ENCODE measurements around the gene C16orf54. TPM values are rescaled to one million over a fixed set of nuclear protein-coding genes. Genes with fewer than 3 reads are reported as not detected.
"Not testable (repeated sequence)": the region's sequence is repeated elsewhere in the genome, so short reads cannot be mapped to it uniquely, and the experiment has no call there.

The C16orf54 gene
- total RNA-seq, 2 experiments from 2014 or later: 64.3 to 68.0 TPM

GRCh38 chr16:29747947-29748759, 2.4 kb upstream of the C16orf54 start:
- Mint-ChIP-seq H3K27me3 (ENCODE audit: low read depth) (no peaks in the 10 kb centered on the region), H3K36me3 (ENCODE audit: low read depth) (peaks cover 40% of the 10 kb centered on the region), H3K4me1 (ENCODE audit: low read depth) (peaks cover 41% of the 10 kb centered on the region), H3K9me3 (ENCODE audit: insufficient read depth) (no peaks in the 10 kb centered on the region), H3K4me3 (no peak overlapping the region), H3K27ac (no peak overlapping the region)
- CTCF ChIA-PET: interaction anchor here (1.5 to 3.9 kb wide), 2 partner anchors 9 to 37 kb away, joined by 10 to 16 read pairs; no protein-coding TSS in a partner anchor
- DNase-seq: no peak
- POLR2A ChIA-PET: interaction anchor here (0.9 kb wide), 1 partner anchor 42 kb away, joined by 3 read pairs; no protein-coding TSS in a partner anchor
- ATAC-seq: no peak

- Mint-ChIP-seq H3K4me1 (ENCODE audit: low read depth) (peaks cover 54% of the 10 kb centered on the region), H3K27ac (peak overlapping the region; percentile 96), H3K36me3 (ENCODE audit: low read depth) (peaks cover 55% of the 10 kb centered on the region), H3K4me3 (peak overlapping the region; percentile 99)
- POLR2A ChIA-PET: interaction anchor here (0.6 to 3.0 kb wide), 5 partner anchors 8 to 67 kb away, joined by 3 to 27 read pairs (median 3); partner anchors contain the start of gene KIF22
- not testable (repeated sequence) for H3K27me3 Mint-ChIP-seq (ENCODE audit: low read depth); DNase-seq; H3K9me3 Mint-ChIP-seq (ENCODE audit: insufficient read depth); ATAC-seq
- CTCF ChIA-PET: interaction anchor here (0.7 to 2.1 kb wide), 6 partner anchors 8 to 46 kb away, joined by 3 to 9 read pairs (median 4); partner anchors contain the start of gene KIF22
These were observed 728 bp upstream of the C16orf54 start for GRCh38 chr16:29746518-29746917.

- H3K27ac Mint-ChIP-seq: peak overlapping the region; percentile 96
- H3K4me1 Mint-ChIP-seq (ENCODE audit: low read depth): peaks cover 66% of the 10 kb centered on the region
- no peaks in the 10 kb centered on the region for H3K9me3 Mint-ChIP-seq (ENCODE audit: insufficient read depth)
- no peaks in the 10 kb centered on the region for H3K27me3 Mint-ChIP-seq (ENCODE audit: low read depth)
- H3K36me3 Mint-ChIP-seq (ENCODE audit: low read depth): peaks cover 66% of the 10 kb centered on the region
- ChIA-PET CTCF (interaction anchor here (0.9 to 2.1 kb wide), 7 partner anchors 9 to 71 kb away, joined by 3 to 9 read pairs (median 4); partner anchors contain the start of genes KIF22, MAZ and PAGR1), POLR2A (interaction anchor here (0.7 to 3.0 kb wide), 5 partner anchors 14 to 59 kb away, joined by 3 to 27 read pairs (median 5); partner anchors contain the start of gene KIF22)
- peak; percentile 50 for ATAC-seq
- H3K4me3 Mint-ChIP-seq: peak overlapping the region; percentile 99
- DNase-seq: peak; percentile 71
These were observed 503 bp downstream of the C16orf54 start for GRCh38 chr16:29745121-29745852.

- ATAC-seq: peak; percentile 4
- Mint-ChIP-seq H3K27me3 (ENCODE audit: low read depth) (no peaks in the 10 kb centered on the region), H3K36me3 (ENCODE audit: low read depth) (peaks cover 70% of the 10 kb centered on the region), H3K9me3 (ENCODE audit: insufficient read depth) (no peaks in the 10 kb centered on the region), H3K4me3 (peak overlapping the region; percentile 99), H3K27ac (peak overlapping the region; percentile 96), H3K4me1 (ENCODE audit: low read depth) (peaks cover 72% of the 10 kb centered on the region)
- POLR2A ChIA-PET: interaction anchor here (1.3 to 3.0 kb wide), 4 partner anchors 13 to 60 kb away, joined by 5 to 27 read pairs (median 6); partner anchors contain the start of gene KIF22
- peak; percentile 38 for DNase-seq
- CTCF ChIA-PET: interaction anchor here (0.6 to 2.1 kb wide), 10 partner anchors 11 to 287 kb away, joined by 3 to 14 read pairs (median 4); partner anchors contain the start of genes KIF22, MAZ and PAGR1
These were observed 1.2 kb downstream of the C16orf54 start for GRCh38 chr16:29744541-29745101.

- Mint-ChIP-seq H3K4me1 (ENCODE audit: low read depth) (peaks cover 75% of the 10 kb centered on the region), H3K9me3 (ENCODE audit: insufficient read depth) (no peaks in the 10 kb centered on the region), H3K4me3 (peak overlapping the region; percentile 99), H3K27me3 (ENCODE audit: low read depth) (no peaks in the 10 kb centered on the region), H3K27ac (peak overlapping the region; percentile 76), H3K36me3 (ENCODE audit: low read depth) (peaks cover 67% of the 10 kb centered on the region)
- POLR2A ChIA-PET: interaction anchor here (0.6 to 3.0 kb wide), 8 partner anchors 10 to 440 kb away, joined by 3 to 27 read pairs (median 4); partner anchors contain the start of gene KIF22
- CTCF ChIA-PET: interaction anchor here (0.6 to 2.1 kb wide), 8 partner anchors 11 to 288 kb away, joined by 3 to 14 read pairs (median 4); partner anchors contain the start of genes KIF22, MAZ and PAGR1
- DNase-seq (peak; percentile 49), ATAC-seq (peak; percentile 11)
These were observed 1.8 kb downstream of the C16orf54 start for GRCh38 chr16:29743827-29744531.

- H3K36me3 Mint-ChIP-seq (ENCODE audit: low read depth): peaks cover 66% of the 10 kb centered on the region
- CTCF ChIA-PET: interaction anchor here (1.0 to 2.1 kb wide), 4 partner anchors 29 to 73 kb away, joined by 4 to 14 read pairs (median 8); partner anchors contain the start of genes KIF22 and PAGR1
These were observed 2.3 kb downstream of the C16orf54 start for GRCh38 chr16:29743475-29743826.

GRCh38 chr16:29742683-29743275, 3.0 kb downstream of the C16orf54 start:
- H3K27ac Mint-ChIP-seq: peak overlapping the region; percentile 7
- no peaks in the 10 kb centered on the region for H3K9me3 Mint-ChIP-seq (ENCODE audit: insufficient read depth)
- DNase-seq (no peak), ATAC-seq (no peak)
- H3K27me3 Mint-ChIP-seq (ENCODE audit: low read depth): no peaks in the 10 kb centered on the region
- peaks cover 80% of the 10 kb centered on the region for H3K4me1 Mint-ChIP-seq (ENCODE audit: low read depth)
- ChIA-PET POLR2A (interaction anchor here (0.6 to 1.6 kb wide), 3 partner anchors 11 to 43 kb away, joined by 3 to 5 read pairs (median 4); no protein-coding TSS in a partner anchor), CTCF (interaction anchor here (1.9 to 2.1 kb wide), 2 partner anchors 47 to 74 kb away, joined by 8 to 14 read pairs; partner anchors contain the start of genes KIF22 and PAGR1)
- peak overlapping the region; percentile 75 for H3K4me3 Mint-ChIP-seq
- H3K36me3 Mint-ChIP-seq (ENCODE audit: low read depth): peaks cover 65% of the 10 kb centered on the region

More at GRCh38 chr16:29743475-29743826, 2.3 kb downstream of the C16orf54 start:
- POLR2A ChIA-PET: interaction anchor here (0.6 to 1.9 kb wide), 7 partner anchors 11 to 441 kb away, joined by 3 to 7 read pairs (median 4); partner anchors contain the start of gene KIF22
- Mint-ChIP-seq H3K4me3 (peak overlapping the region; percentile 75), H3K27ac (peak overlapping the region; percentile 76), H3K9me3 (ENCODE audit: insufficient read depth) (no peaks in the 10 kb centered on the region), H3K27me3 (ENCODE audit: low read depth) (no peaks in the 10 kb centered on the region), H3K4me1 (ENCODE audit: low read depth) (peaks cover 76% of the 10 kb centered on the region)
- ATAC-seq (no peak), DNase-seq (no peak)

GRCh38 chr16:29740630-29741015, 5.2 kb downstream of the C16orf54 start:
- H3K27ac Mint-ChIP-seq; H3K9me3 Mint-ChIP-seq (ENCODE audit: insufficient read depth); H3K27me3 Mint-ChIP-seq (ENCODE audit: low read depth); H3K4me3 Mint-ChIP-seq; CTCF ChIA-PET; DNase-seq; ATAC-seq: not testable (repeated sequence)
- POLR2A ChIA-PET: interaction anchor here (1.0 kb wide), 1 partner anchor 50 kb away, joined by 3 read pairs; the partner anchor contains the start of gene KIF22
- Mint-ChIP-seq H3K4me1 (ENCODE audit: low read depth) (peaks cover 70% of the 10 kb centered on the region), H3K36me3 (ENCODE audit: low read depth) (peaks cover 64% of the 10 kb centered on the region)

GRCh38 chr16:29739927-29740629, 5.7 kb downstream of the C16orf54 start:
- CTCF ChIA-PET: interaction anchor here (2.0 to 3.2 kb wide), 2 partner anchors 45 to 50 kb away, joined by 21 to 24 read pairs; partner anchors contain the start of gene KIF22
- H3K27me3 Mint-ChIP-seq (ENCODE audit: low read depth); DNase-seq; H3K9me3 Mint-ChIP-seq (ENCODE audit: insufficient read depth); ATAC-seq; H3K4me3 Mint-ChIP-seq: not testable (repeated sequence)
- peaks cover 70% of the 10 kb centered on the region for H3K4me1 Mint-ChIP-seq (ENCODE audit: low read depth)
- H3K36me3 Mint-ChIP-seq (ENCODE audit: low read depth): peaks cover 59% of the 10 kb centered on the region
- POLR2A ChIA-PET: interaction anchor here (2.3 kb wide), 1 partner anchor 51 kb away, joined by 9 read pairs; the partner anchor contains the start of gene KIF22
- peak overlapping the region; percentile 13 for H3K27ac Mint-ChIP-seq
